Stimulated activated CD4-positive, alpha-beta T cell treated with anti-CD3 and anti-CD28 coated beads, Interleukin-2, amount 100 ng/mL, for 4 hours (primary cell): ENCODE data around the gene TLCD3B.
A peak's percentile ranks its signal among the peaks of the same experiment; 100 is the strongest.

ENCODE experiments used
- DNase-seq: peaks from one replicate; pipeline ENCODE4 v3.0.0-alpha.2; 2020; ENCODE audit warnings: low read depth

The TLCD3B gene

GRCh38 chr16:30030841-30031413, at the start of gene TLCD3B:
Gene TLCD3B, minus strand, starts transcription at chr16:30031271. Its CDS starts 744 bp downstream, at chr16:30030527.
- DNase-seq: no peak

DNA sequence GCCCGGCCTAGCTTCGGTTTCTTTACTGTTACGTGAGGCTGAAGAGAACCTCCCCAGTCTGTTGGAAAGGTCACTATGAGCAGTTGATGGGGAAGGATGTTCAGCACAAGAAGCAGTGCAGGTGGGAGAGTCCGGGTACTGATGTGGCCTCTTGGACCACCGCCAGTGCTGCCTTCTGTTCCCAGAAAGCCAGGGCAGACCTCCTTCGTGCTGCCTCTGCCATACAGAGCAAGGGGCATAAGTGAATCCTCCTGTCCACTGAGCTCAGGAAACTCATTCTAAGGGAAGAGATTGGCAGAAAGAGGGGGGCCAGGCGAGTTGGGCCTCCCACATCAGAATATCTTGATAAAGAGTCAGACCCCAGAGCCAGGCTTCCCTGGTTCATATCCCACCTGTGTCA, 48.4 kb upstream of the TLCD3B start:
- DNase-seq: no peak

DNA sequence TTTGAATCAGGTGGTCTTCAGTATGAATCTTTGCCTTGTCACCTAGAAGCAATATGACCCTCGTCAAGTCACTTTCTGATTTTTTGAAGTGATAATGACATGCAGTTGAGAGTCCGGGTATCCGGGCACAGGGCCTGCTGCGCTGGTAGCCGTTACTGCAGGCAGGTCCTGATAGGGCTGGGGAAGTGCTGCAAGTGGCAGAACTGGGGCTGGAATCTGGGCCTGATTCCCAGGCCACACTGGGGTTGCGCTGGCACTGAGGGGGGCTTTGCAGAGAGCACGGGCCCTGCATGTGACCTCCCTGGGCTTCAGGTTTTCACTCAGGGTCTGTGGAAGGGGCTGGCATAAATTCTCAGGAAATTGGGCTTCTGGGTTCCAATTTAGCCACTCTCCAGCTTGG, 47.7 kb upstream of the TLCD3B start:
- DNase-seq: no peak

GRCh38 chr16:30077656-30078055, 46.6 kb upstream of the TLCD3B start:
- no peak for DNase-seq

DNA sequence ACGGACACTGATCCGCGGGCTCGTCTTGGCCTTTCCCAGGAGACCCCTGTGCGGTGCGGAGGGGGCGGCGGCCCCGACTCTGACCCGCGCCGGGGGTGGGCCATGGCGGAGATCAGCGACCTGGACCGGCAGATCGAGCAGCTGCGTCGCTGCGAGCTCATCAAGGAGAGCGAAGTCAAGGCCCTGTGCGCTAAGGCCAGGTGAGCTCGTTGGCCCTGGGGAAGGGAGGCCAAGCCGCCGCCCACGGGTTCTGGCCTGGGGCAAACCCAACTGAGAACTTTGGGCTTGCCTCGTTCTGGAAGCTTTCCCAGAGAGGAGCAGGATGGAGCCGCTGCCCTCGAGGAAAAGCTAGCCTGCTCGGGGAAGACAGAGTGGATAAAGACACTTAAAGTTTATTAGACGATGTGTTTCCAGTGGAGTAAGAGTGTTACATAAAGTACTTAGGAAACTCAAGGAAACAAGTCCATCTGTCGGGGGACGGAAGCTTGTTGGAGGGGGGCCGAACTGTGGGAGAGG, 45.3 kb upstream of the TLCD3B start:
- no peak for DNase-seq

GRCh38 chr16:30075503-30076275, 44.6 kb upstream of the TLCD3B start, which contains the start of gene PPP4C:
Gene PPP4C, plus strand, starts transcription at chr16:30075994. Its CDS starts 384 bp downstream, at chr16:30076378.
- DNase-seq: peak; percentile 81

GRCh38 chr16:30070490-30070889, 39.4 kb upstream of the TLCD3B start:
- no peak for DNase-seq

GRCh38 chr16:30069611-30070462, 38.8 kb upstream of the TLCD3B start:
- DNase-seq: no peak

- peak; percentile 54 for DNase-seq
Measured at GRCh38 chr16:30068750-30069610, 37.9 kb upstream of the TLCD3B start.

DNA sequence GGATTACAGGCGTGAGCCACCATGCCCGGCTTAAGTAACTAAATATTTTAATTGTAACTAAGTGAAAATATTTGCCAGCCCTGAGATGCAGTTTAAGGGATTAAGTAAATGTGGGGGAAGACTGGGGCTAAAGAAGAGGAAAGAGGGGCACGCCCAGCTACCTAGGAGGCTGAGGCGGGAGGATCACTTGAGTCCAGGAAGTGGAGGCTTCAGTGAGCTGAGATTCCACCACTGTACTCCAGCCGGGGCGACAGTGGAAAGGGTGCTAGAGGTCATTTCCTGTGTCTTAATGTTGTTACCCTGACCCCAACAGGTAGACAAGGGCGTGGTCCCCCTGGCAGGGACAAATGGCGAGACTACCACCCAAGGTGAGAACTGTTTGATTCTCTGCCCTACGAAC, 37.3 kb upstream of the TLCD3B start:
- no peak for DNase-seq

- DNase-seq: no peak
Measured at GRCh38 chr16:30067584-30067916, 36.5 kb upstream of the TLCD3B start.

DNA sequence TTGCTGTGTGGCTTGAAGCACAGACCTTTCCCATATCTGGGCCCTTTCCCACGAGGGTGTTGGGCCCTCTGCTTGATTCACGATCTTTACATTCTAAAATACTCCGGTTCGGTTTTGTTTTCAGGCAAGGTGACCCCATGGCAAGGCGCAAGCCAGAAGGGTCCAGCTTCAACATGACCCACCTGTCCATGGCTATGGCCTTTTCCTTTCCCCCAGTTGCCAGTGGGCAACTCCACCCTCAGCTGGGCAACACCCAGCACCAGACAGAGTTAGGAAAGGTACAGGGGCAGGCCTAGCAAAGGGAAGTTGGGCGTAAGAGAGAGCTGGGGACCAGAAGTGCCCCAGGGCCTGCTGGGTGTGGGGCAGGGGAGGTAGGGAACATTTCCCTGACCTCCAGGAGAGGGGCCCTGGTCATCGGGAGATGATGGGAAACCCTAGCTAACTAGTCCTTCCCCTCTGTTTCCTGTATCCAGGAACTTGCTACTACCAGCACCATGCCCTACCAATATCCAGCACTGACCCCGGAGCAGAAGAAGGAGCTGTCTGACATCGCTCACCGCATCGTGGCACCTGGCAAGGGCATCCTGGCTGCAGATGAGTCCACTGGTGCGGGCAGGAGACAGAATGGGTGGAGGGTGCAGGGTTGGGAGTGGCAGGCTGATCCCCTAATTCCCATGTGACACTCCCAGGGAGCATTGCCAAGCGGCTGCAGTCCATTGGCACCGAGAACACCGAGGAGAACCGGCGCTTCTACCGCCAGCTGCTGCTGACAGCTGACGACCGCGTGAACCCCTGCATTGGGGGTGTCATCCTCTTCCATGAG, 35.9 kb upstream of the TLCD3B start:
- no peak for DNase-seq

GRCh38 chr16:30065943-30066760, 35.1 kb upstream of the TLCD3B start:
- no peak for DNase-seq

GRCh38 chr16:30065102-30065942, 34.3 kb upstream of the TLCD3B start, which contains the start of gene ALDOA:
Gene ALDOA, plus strand, starts transcription at chr16:30065760. Its CDS starts 1,138 bp downstream, at chr16:30066898.
- DNase-seq: peak; percentile 94

GRCh38 chr16:30064729-30065101, 33.6 kb upstream of the TLCD3B start:
- DNase-seq: no peak

GRCh38 chr16:30063893-30064728, 33.0 kb upstream of the TLCD3B start:
- peak; percentile 60 for DNase-seq

DNA sequence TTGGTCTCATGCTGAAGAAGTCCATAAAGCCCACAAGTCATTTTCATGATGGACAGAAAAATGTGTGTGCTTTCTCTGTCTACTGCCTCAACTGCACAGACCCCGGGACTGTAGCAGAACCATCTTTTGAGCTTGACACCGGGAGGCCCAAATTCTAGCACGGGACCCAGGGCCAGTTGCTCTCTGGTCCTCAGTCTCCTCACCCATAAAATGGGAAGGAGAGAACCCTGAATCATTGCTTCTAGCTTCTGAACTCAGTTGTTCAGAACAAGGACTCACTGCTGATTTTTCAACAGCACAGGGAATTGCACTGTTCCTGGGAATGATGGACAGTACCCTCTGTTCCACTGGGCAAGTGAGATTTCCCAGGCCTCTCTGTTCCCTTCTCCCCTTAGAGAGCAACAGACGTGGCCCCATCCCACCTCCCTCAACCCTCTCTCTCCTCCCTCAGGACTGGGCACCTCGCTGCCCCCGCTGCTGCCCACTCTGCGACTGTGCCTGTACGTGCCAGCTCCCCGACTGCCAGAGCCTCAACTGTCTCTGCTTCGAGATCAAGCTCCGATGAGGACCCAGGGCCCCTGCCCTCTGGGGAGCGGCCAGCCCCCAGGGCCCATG, 32.3 kb upstream of the TLCD3B start:
- DNase-seq: no peak
